ENCODE measurements around the gene ADGRB3.
"Not testable (repeated sequence)": the region's sequence is repeated elsewhere in the genome, so short reads cannot be mapped to it uniquely, and the experiment has no call there.

ADGRB3 gene

DNA sequence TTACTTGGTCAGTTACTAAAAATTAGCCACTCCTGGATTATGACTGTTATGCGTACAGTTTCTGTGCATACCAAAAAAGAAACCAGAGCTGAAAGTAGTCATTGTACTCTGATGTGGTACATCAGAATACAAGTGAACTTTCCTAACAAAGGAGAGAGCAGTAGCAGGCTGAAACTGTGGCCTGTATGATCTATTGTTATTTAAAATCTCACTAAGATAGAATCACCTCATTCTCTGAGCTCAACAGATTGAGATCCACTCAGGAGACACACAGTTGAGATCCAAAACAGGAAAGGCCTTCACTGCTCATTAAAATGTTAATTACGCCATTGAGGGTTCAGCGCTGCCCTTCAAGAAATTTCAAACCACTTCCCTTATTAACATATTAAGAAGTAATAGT is 585.3 kb downstream of the ADGRB3 start:
- Mint-ChIP-seq H3K27ac (no peak overlapping the region), H3K4me1 (no peaks in the 10 kb centered on the region), H3K36me3 (no peaks in the 10 kb centered on the region), H3K4me3 (no peak overlapping the region), H3K27me3 (no peaks in the 10 kb centered on the region), H3K9me3 (no peaks in the 10 kb centered on the region)

DNA sequence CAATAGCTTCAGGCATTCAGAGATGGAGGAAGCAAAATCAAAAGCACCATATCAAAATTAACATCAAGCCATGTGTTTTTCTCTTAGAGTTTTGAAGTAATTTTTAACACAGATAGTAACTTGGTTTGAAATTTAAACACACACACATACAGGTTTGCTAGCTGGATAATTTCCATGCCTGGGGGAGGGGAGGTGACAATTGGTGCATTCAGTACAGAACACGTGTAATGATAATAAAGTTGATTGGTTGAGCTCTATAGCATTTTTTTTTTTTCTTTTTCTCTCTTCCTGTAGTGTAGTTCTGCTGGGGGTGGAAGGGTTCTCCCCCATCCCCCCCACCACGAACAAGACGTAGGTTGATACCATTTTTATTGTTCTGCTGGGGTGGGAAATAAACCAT is 596.9 kb downstream of the ADGRB3 start:
- no peak overlapping the region for H3K27ac Mint-ChIP-seq
- peaks cover 11% of the 10 kb centered on the region for H3K9me3 Mint-ChIP-seq
- H3K4me3 Mint-ChIP-seq = no peak overlapping the region
- H3K36me3 Mint-ChIP-seq = no peaks in the 10 kb centered on the region
- H3K4me1 Mint-ChIP-seq = no peaks in the 10 kb centered on the region
- peaks cover 5% of the 10 kb centered on the region for H3K27me3 Mint-ChIP-seq

- H3K27me3 Mint-ChIP-seq = peaks cover 5% of the 10 kb centered on the region
- H3K9me3 Mint-ChIP-seq = peaks cover 11% of the 10 kb centered on the region
- no peaks in the 10 kb centered on the region for H3K36me3 Mint-ChIP-seq
- H3K27ac Mint-ChIP-seq = no peak overlapping the region
- no peaks in the 10 kb centered on the region for H3K4me1 Mint-ChIP-seq
- no peak overlapping the region for H3K4me3 Mint-ChIP-seq
Measured at GRCh38 chr6:69232496-69232895, 597.4 kb downstream of the ADGRB3 start.

DNA sequence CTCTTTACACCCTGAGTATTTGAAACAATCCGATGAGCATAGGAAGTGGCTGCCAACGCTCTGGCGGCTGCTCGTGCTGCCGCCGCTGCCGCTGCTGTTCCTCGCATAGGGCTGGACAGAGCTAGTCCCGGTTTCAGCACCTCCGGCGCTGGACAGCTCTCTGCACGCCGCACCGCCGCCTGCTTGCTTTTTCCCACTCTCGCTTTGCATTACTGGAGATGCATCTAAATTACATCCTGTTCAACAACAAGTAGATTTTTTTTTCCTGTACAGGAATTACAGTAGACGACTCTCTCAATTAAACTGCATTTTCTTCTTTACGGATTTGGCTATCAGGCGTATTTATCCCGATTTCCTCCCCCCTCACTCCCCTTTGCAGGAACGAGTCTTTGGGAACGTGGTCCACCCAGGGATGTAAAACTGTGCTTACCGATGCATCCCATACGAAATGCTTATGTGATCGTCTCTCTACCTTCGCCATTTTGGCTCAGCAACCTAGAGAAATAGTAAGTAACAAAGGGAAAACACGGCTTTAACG is 597.9 kb downstream of the ADGRB3 start:
- Mint-ChIP-seq H3K9me3 (peaks cover 11% of the 10 kb centered on the region), H3K4me3 (no peak overlapping the region), H3K36me3 (no peaks in the 10 kb centered on the region), H3K27ac (no peak overlapping the region), H3K4me1 (no peaks in the 10 kb centered on the region), H3K27me3 (peaks cover 5% of the 10 kb centered on the region)

GRCh38 chr6:69238067-69238466 is 603.0 kb downstream of the ADGRB3 start:
- Mint-ChIP-seq H3K9me3 (peaks cover 9% of the 10 kb centered on the region), H3K27me3 (no peaks in the 10 kb centered on the region), H3K27ac (no peak overlapping the region), H3K4me1 (no peaks in the 10 kb centered on the region), H3K36me3 (no peaks in the 10 kb centered on the region), H3K4me3 (no peak overlapping the region)

DNA sequence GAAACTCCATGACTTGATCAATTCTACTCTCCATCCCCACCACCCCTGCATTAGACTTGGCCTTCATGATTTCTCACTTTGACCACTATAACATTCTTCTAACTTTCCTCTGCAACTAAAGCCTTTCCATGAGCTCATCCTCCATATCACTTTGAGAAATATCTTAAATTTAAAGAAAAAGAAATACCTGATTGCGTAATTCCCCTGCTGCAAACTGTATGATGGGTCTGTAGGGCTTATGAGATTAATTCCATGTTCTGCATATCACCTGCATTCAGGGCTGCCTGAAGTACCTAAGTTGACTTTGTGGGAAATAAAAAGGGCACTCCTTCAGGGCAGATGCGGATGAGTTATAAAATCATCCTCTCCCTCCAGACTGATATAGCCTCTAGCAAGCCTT is 611.9 kb downstream of the ADGRB3 start:
- H3K4me1 Mint-ChIP-seq = no peaks in the 10 kb centered on the region
- H3K4me3 Mint-ChIP-seq = no peak overlapping the region
- H3K36me3 Mint-ChIP-seq = no peaks in the 10 kb centered on the region
- no peak overlapping the region for H3K27ac Mint-ChIP-seq
- H3K27me3 Mint-ChIP-seq = no peaks in the 10 kb centered on the region
- peaks cover 5% of the 10 kb centered on the region for H3K9me3 Mint-ChIP-seq

GRCh38 chr6:69261010-69261409 is 625.9 kb downstream of the ADGRB3 start:
- Mint-ChIP-seq H3K9me3 (peaks cover 9% of the 10 kb centered on the region), H3K36me3 (no peaks in the 10 kb centered on the region), H3K4me3 (no peak overlapping the region), H3K27me3 (no peaks in the 10 kb centered on the region), H3K27ac (no peak overlapping the region), H3K4me1 (no peaks in the 10 kb centered on the region)

DNA sequence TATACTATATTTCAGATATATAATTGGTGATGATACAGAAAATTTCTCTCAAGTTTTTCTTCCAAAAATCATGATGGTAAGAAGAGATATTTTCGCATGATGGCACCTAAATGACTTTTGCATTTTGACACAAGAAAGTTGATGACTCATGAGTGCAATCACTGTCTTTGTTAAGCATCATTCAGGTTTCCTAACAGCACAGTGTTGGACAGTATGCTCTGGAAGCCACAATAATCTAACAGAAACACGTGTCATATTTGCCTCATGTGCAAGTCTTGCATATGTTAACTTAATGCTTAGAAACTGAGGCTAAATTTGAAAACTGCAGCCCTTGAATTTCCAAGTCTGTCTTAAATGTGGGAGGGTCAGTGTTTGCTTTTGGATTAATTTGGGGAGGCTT is 628.2 kb downstream of the ADGRB3 start:
- no peaks in the 10 kb centered on the region for H3K9me3 Mint-ChIP-seq
- no peak overlapping the region for H3K4me3 Mint-ChIP-seq
- no peaks in the 10 kb centered on the region for H3K27me3 Mint-ChIP-seq
- no peaks in the 10 kb centered on the region for H3K4me1 Mint-ChIP-seq
- H3K27ac Mint-ChIP-seq = no peak overlapping the region
- no peaks in the 10 kb centered on the region for H3K36me3 Mint-ChIP-seq

DNA sequence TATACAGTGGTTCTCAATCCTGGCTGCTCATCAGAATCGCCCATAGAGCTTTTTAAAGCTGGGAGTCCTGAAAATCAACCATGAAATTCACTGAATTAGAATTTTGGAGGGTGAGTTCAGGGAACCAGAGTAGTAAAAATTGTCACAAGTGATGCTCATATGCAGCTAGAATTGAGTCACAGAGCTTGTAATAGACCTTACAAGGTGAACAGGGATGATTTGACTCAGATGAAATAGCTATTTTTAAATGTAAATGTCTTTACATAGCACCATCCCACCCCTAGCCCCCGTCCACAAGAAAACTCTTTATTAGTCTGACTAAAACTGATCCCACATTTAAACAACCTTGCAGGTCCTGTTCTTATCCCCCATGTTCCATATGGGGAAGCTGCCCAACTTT is 630.0 kb downstream of the ADGRB3 start:
- Mint-ChIP-seq H3K4me1 (no peaks in the 10 kb centered on the region), H3K27ac (no peak overlapping the region), H3K36me3 (no peaks in the 10 kb centered on the region), H3K27me3 (no peaks in the 10 kb centered on the region), H3K9me3 (no peaks in the 10 kb centered on the region), H3K4me3 (no peak overlapping the region)

- Mint-ChIP-seq H3K27me3 (no peaks in the 10 kb centered on the region), H3K4me1 (no peaks in the 10 kb centered on the region), H3K4me3 (no peak overlapping the region), H3K36me3 (no peaks in the 10 kb centered on the region), H3K27ac (no peak overlapping the region), H3K9me3 (no peaks in the 10 kb centered on the region)
Measured at GRCh38 chr6:69265706-69266105, 630.6 kb downstream of the ADGRB3 start.

GRCh38 chr6:69276204-69276603 is 641.1 kb downstream of the ADGRB3 start:
- H3K27ac Mint-ChIP-seq = no peak overlapping the region

DNA sequence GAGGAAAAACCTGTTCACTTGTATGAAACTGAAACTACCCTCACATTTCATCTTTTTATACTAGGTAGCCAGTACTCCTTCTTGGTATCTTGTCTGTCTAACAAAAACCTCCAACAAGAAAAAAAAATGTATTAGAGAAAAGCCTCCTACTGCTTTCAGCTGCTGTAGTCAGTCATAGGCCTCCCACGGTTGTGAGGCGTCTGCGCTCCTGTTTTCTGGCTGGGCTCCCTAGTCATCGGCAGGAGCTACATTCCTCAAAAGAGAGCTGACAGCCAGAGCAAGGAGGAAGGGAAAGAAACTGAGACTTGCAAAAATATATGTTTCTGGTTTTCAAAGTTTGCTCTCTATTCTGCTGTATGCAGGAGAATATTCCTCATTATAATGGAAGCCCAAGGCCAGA is 644.7 kb downstream of the ADGRB3 start:
- Mint-ChIP-seq H3K27ac (no peak overlapping the region), H3K36me3 (no peaks in the 10 kb centered on the region), H3K9me3 (no peaks in the 10 kb centered on the region), H3K27me3 (no peaks in the 10 kb centered on the region), H3K4me1 (no peaks in the 10 kb centered on the region), H3K4me3 (no peak overlapping the region)

More at GRCh38 chr6:69276204-69276603, 641.1 kb downstream of the ADGRB3 start:
- Mint-ChIP-seq H3K4me1 (no peaks in the 10 kb centered on the region), H3K36me3 (no peaks in the 10 kb centered on the region), H3K4me3 (no peak overlapping the region), H3K27me3 (no peaks in the 10 kb centered on the region), H3K9me3 (peaks cover 5% of the 10 kb centered on the region)

DNA sequence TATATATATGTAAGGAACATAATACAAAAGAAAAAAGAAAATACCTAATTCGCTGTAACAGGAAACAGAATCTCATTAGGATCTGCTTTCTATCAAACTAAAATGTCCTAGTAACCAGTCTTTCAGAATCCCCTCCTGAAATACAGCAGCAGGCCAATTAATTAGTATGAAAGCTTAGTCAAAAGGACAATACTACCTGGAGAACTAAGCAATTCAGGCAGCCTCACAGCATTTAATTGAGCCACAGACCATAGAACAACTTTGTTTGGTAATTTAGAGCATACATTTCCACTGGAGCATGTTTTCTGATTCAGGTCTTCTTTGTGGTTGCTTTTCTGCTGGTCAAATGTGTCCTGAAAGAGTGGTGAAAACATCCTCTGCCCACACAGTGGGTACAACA is 645.8 kb downstream of the ADGRB3 start:
- Mint-ChIP-seq H3K4me3 (no peak overlapping the region), H3K4me1 (no peaks in the 10 kb centered on the region), H3K9me3 (no peaks in the 10 kb centered on the region), H3K27ac (no peak overlapping the region), H3K36me3 (no peaks in the 10 kb centered on the region), H3K27me3 (no peaks in the 10 kb centered on the region)

GRCh38 chr6:69284176-69284730 is 649.2 kb downstream of the ADGRB3 start:
- Mint-ChIP-seq H3K4me1 (no peaks in the 10 kb centered on the region), H3K27ac (no peak overlapping the region), H3K9me3 (no peaks in the 10 kb centered on the region), H3K4me3 (no peak overlapping the region), H3K36me3 (no peaks in the 10 kb centered on the region), H3K27me3 (no peaks in the 10 kb centered on the region)

DNA sequence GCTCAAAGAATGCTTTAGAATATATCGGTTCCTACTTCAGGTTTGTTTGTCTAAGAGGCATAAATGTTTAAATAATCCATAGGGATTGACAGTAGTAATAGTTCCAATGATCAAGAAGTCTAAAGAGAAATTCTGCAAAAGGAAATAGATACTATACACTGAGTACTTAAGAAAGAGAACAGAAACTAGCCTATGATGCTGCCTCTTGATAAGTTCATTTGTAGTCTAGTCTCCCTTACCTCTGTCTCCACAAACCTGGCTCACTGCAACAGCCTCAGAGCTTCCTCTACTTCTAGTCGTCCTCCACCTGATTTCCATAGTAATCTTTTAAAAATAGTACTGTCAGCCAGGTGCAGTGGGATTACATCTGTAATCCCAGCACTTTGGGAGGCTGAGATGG is 650.0 kb downstream of the ADGRB3 start:
- Mint-ChIP-seq H3K27ac (no peak overlapping the region), H3K36me3 (no peaks in the 10 kb centered on the region), H3K4me3 (no peak overlapping the region), H3K27me3 (no peaks in the 10 kb centered on the region), H3K4me1 (no peaks in the 10 kb centered on the region), H3K9me3 (no peaks in the 10 kb centered on the region)

GRCh38 chr6:69286331-69286730 is 651.2 kb downstream of the ADGRB3 start:
- Mint-ChIP-seq H3K4me1 (no peaks in the 10 kb centered on the region), H3K4me3 (no peak overlapping the region), H3K36me3 (no peaks in the 10 kb centered on the region), H3K27ac (no peak overlapping the region), H3K9me3 (no peaks in the 10 kb centered on the region), H3K27me3 (no peaks in the 10 kb centered on the region)

DNA sequence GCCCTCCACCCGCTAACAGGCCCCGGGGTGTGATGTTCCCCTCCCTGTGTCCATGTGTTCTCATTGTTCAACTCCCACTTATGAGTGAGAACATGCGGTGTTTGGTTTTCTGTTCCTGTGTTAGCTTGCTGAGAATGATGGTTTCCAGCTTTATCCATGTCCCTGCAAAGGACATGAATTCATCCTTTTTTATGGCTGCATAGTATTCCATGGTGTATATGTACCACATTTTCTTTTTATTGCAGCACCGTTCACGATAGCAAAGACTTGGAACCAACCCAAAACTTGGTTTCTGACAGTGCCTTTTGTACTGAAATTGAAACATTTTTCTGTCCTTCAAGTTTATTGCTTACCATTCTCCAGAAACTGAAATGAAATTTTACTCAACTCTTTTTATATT is 653.1 kb downstream of the ADGRB3 start:
- not testable (repeated sequence) for H3K4me1 Mint-ChIP-seq, H3K36me3 Mint-ChIP-seq, H3K9me3 Mint-ChIP-seq, H3K27ac Mint-ChIP-seq, H3K4me3 Mint-ChIP-seq, H3K27me3 Mint-ChIP-seq

Measured in activated naive CD4-positive, alpha-beta T cell treated with anti-CD3 and anti-CD28 coated beads, Interleukin-2, amount 50 U/mL, for 24 hours (primary cell).